Breast epithelium (tissue), 3 donors: ENCODE measurements around the gene CNDP1.

Experiments used
- CTCF ChIP-seq, 3 donors: fragments of 450-650 bp; IDR thresholded peaks; one replicate each; pipeline ENCODE4 v1.5.1; 2016 to 2017; ENCODE audit warnings: antibody characterized with exemption in 3 of 3, mild to moderate bottlenecking in 3 of 3, moderate library complexity in 3 of 3
- POLR2A ChIP-seq: fragments of 450-650 bp; IDR thresholded peaks from one replicate; pipeline ENCODE4 v1.6.1; 2016; ENCODE audit warnings: antibody characterized with exemption, mild to moderate bottlenecking, moderate library complexity
- POLR2AphosphoS5 ChIP-seq, 3 donors: sonication (generic); formaldehyde crosslinking; IDR thresholded peaks; one replicate each; pipeline ENCODE4 v1.6.1; 2017; ENCODE audit warnings: antibody characterized with exemption in 3 of 3

- TF ChIP-seq POLR2A = no peak
- no peak for TF ChIP-seq POLR2AphosphoS5 (IDR thresholded peaks at IDR 0.05)
- TF ChIP-seq CTCF (IDR thresholded peaks at IDR 0.05) = no peak
These were observed 3.8 kb upstream of the CNDP1 start for GRCh38 chr18:74530584-74530862.
